K562 (cell line): Measurements from ENCODE around the gene PRDX2. TPM values are rescaled to one million over a fixed set of nuclear protein-coding genes. Genes with fewer than 3 reads are reported as not detected.

Experiments used
- BMI1 ChIP-seq: fragments of 150-350 bp; IDR thresholded peaks from 2 replicates; pipeline ENCODE4 v1.6.1; 2014; ENCODE audit warnings: low read length
- FOSL1 ChIP-seq: fragments of 200-800 bp; sonication (Bioruptor generic); conservative IDR thresholded peaks from 2 replicates; pipeline ENCODE4 v1.6.1; 2016; ENCODE audit warnings: missing genetic modification characterization, missing compliant biosample characterization
- HNRNPUL1 ChIP-seq: fragments of 200-400 bp; formaldehyde crosslinking; IDR thresholded peaks from 2 replicates; pipeline ENCODE4 v1.6.1; 2017; ENCODE audit warnings: low read length
- NR0B1 ChIP-seq: fragments of 450-650 bp; IDR thresholded peaks from one replicate; pipeline ENCODE4 v1.6.1; 2018; ENCODE audit warnings: mild to moderate bottlenecking, moderate library complexity; ENCODE audit not compliant: partially characterized antibody
- PBX2 ChIP-seq, 2 experiments: IDR thresholded peaks in 1 of 2; conservative IDR thresholded peaks in 1 of 2; 2 replicates each; pipeline ENCODE4 v1.6.1; 2016; ENCODE audit warnings: low read depth in 2 of 2, mild to moderate bottlenecking in 1 of 2, missing compliant biosample characterization in 1 of 2, missing genetic modification characterization in 1 of 2, moderate library complexity in 1 of 2
- RERE ChIP-seq: sonication (generic); formaldehyde crosslinking; IDR thresholded peaks from 2 replicates; pipeline ENCODE4 v1.8.0; 2023; ENCODE audit warnings: missing genetic modification reagents, mild to moderate bottlenecking, borderline replicate concordance
- ZNF318 ChIP-seq, 2 experiments: fragments of 450-650 bp; IDR thresholded peaks; 2 replicates each; pipeline ENCODE4 v1.6.1; 2016; ENCODE audit warnings: mild to moderate bottlenecking in 2 of 2, borderline replicate concordance in 1 of 2, low read depth in 1 of 2, moderate library complexity in 1 of 2
- ZNF551 ChIP-seq: fragments of 250-450 bp; sonication (Bioruptor Pico); IDR thresholded peaks from 2 replicates; pipeline ENCODE4 v1.5.0; 2021; ENCODE audit warnings: mild to moderate bottlenecking, moderate library complexity
- polyA plus RNA-seq, 8 experiments: library from polyadenylated mRNA; depleted of rRNA in 4 of 8; stranded (reverse) in 5 of 8; unstranded in 3 of 8; fragments of >200 nt; fragmentation: Nextera tagmentation in 2 of 8; fragmentation: Illumina TruSeq in 1 of 8; extraction: Ambion mirVana in 2 of 8; extraction: Trizol in 1 of 8; gene quantifications; 2 replicates each; pipeline versions ENCODE4 v1.2.1 to v1.2.3, GENCODE V29; 2011 to 2014; ENCODE audit warnings: inconsistent platforms in 1 of 8, missing spikeins in 1 of 8
- total RNA-seq, 7 experiments: library from RNA; depleted of rRNA in 6 of 7; stranded (reverse); fragments of >200 nt in 6 of 7; fragmentation: Illumina TruSeq in 2 of 7; extraction: Trizol in 2 of 7; gene quantifications; 2 replicates each; pipeline versions ENCODE4 v1.2.1 to v1.2.3, GENCODE V29; 2011 to 2021; ENCODE audit warnings: low replicate concordance in 1 of 7

Gene PRDX2
- total and polyA plus RNA-seq, 9 of the 15 experiments (the other 6 are each of a cell fraction or from before 2014, with no cell fraction given): 206 to 1,183 (median 415) TPM

GRCh38 chr19:12784394-12784870 lies 17.2 kb downstream of the PRDX2 start (continued):
- TF ChIP-seq RERE (CRISPR knock-in tag): 0 out of 2 replicates have a peak, but pooled peaks have one; percentile 24
- TF ChIP-seq ZNF318 (IDR thresholded peaks at IDR 0.05; ENCODE audit: borderline replicate concordance in 1 of 2, low read depth in 1 of 2): no peak
- no peak for TF ChIP-seq ZNF551 (CRISPR knock-in tag)
- TF ChIP-seq BMI1: no peak
- no peak for TF ChIP-seq NR0B1
- no peak for TF ChIP-seq PBX2 (CRISPR knock-in tag; IDR thresholded peaks at IDR 0.05; ENCODE audit: low read depth)
- peak; percentile 64 for TF ChIP-seq PBX2 (tag; conservative IDR thresholded peaks at IDR 0.05; ENCODE audit: low read depth)
- peak; percentile 60; the same call in 1 of the 2 replicates for TF ChIP-seq FOSL1 (tag)
- no peak for TF ChIP-seq HNRNPUL1
